Muscle of leg (tissue), 11 donors: Measurements from ENCODE around the gene GLE1. TPM values are rescaled to one million over a fixed set of nuclear protein-coding genes. Genes with fewer than 3 reads are reported as not detected.

Source experiments
- DNase-seq: peaks from one replicate; pipeline ENCODE4 v3.0.0; 2013
- H3K27ac ChIP-seq: one replicate; pipeline ENCODE4 v1.5.1; 2013; ENCODE audit warnings: mild to moderate bottlenecking, low read length, control low read depth
- H3K27me3 ChIP-seq: one replicate; pipeline ENCODE4 v1.6.1; 2013; ENCODE audit warnings: low read length; ENCODE audit not compliant: control insufficient read depth, insufficient read depth
- H3K36me3 ChIP-seq: one replicate; pipeline ENCODE4 v1.6.1; 2013; ENCODE audit warnings: low read length; ENCODE audit not compliant: control insufficient read depth, insufficient read depth
- H3K4me1 ChIP-seq: one replicate; pipeline ENCODE4 v1.6.1; 2013; ENCODE audit warnings: low read length; ENCODE audit not compliant: control insufficient read depth, insufficient read depth
- H3K4me3 ChIP-seq: one replicate; pipeline ENCODE4 v1.5.1; 2013; ENCODE audit warnings: low read length, control low read depth
- H3K9me3 ChIP-seq: replicated peaks from 2 replicates; pipeline ENCODE4 v1.6.1; 2013; ENCODE audit warnings: low read depth, low read length; ENCODE audit not compliant: control insufficient read depth
- WGBS: methylation state at CpG from one replicate; pipeline ENCODE4 v1.1.5; 2013; ENCODE audit warnings: missing lambda C conversion rate; ENCODE audit not compliant: insufficient coverage; 5-methylcytosine and 5-hydroxymethylcytosine counted together
- polyA plus RNA-seq, 8 donors: library from polyadenylated mRNA; unstranded; fragments of 120-200 nt; gene quantifications; one replicate each; pipeline versions ENCODE4 v1.2.1 to v1.2.3, GENCODE V29; 2013; ENCODE audit warnings: inconsistent platforms in 1 of 8, low replicate concordance in 1 of 8; ENCODE audit not compliant: insufficient read length in 8 of 8, insufficient read depth in 1 of 8
- total RNA-seq: library from RNA; stranded (reverse); fragments of 120-200 nt; gene quantifications from one replicate; pipeline ENCODE4 v1.2.4, GENCODE V29; 2013

The GLE1 gene
- total and polyA plus RNA-seq, 9 donors: 16.9 to 20.4 (median 19.6) TPM

- 100% methylated on average over 2 of the region's 7 CpGs for WGBS
- Histone ChIP-seq H3K9me3 (no peaks in the 10 kb centered on the region), H3K27ac (no peak overlapping the region), H3K4me3 (no peak overlapping the region), H3K27me3 (no peaks in the 10 kb centered on the region), H3K4me1 (no peaks in the 10 kb centered on the region), H3K36me3 (peaks cover 41% of the 10 kb centered on the region)
- no peak for DNase-seq
Measured at GRCh38 chr9:128475867-128476266, 28.7 kb upstream of the GLE1 start.

- H3K4me3 ChIP-seq: no peak overlapping the region
- H3K9me3 ChIP-seq: no peaks in the 10 kb centered on the region
- WGBS: 100% methylated on average over 1 of the region's 1 CpG
- no peak overlapping the region for H3K27ac ChIP-seq
- no peaks in the 10 kb centered on the region for H3K4me1 ChIP-seq
- H3K36me3 ChIP-seq: peaks cover 44% of the 10 kb centered on the region
- no peak for DNase-seq
- no peaks in the 10 kb centered on the region for H3K27me3 ChIP-seq
Measured at GRCh38 chr9:128479262-128479661, 25.3 kb upstream of the GLE1 start.

GRCh38 chr9:128481561-128481960 is 23.0 kb upstream of the GLE1 start:
- 100% methylated on average over 8 of the region's 10 CpGs for WGBS
- H3K27me3 ChIP-seq: no peaks in the 10 kb centered on the region
- no peak for DNase-seq
- H3K4me3 ChIP-seq: no peak overlapping the region
- no peak overlapping the region for H3K27ac ChIP-seq
- no peaks in the 10 kb centered on the region for H3K4me1 ChIP-seq
- no peaks in the 10 kb centered on the region for H3K9me3 ChIP-seq
- peaks cover 67% of the 10 kb centered on the region for H3K36me3 ChIP-seq

GRCh38 chr9:128482186-128482585 is 22.3 kb upstream of the GLE1 start:
- DNase-seq: no peak
- H3K4me1 ChIP-seq: no peaks in the 10 kb centered on the region
- no peak overlapping the region for H3K4me3 ChIP-seq
- H3K27me3 ChIP-seq: no peaks in the 10 kb centered on the region
- no peak overlapping the region for H3K27ac ChIP-seq
- no peaks in the 10 kb centered on the region for H3K9me3 ChIP-seq
- H3K36me3 ChIP-seq: peaks cover 73% of the 10 kb centered on the region
- WGBS: no CpG with 5 or more reads among the region's 7 CpGs

- Histone ChIP-seq H3K9me3 (no peaks in the 10 kb centered on the region), H3K4me3 (no peak overlapping the region), H3K27me3 (no peaks in the 10 kb centered on the region), H3K36me3 (peaks cover 77% of the 10 kb centered on the region), H3K4me1 (no peaks in the 10 kb centered on the region), H3K27ac (no peak overlapping the region)
- WGBS: 95% methylated on average over 17 of the region's 17 CpGs
- no peak for DNase-seq
Measured at GRCh38 chr9:128484686-128485413, 19.7 kb upstream of the GLE1 start.

GRCh38 chr9:128485414-128485855 is 19.1 kb upstream of the GLE1 start:
- Histone ChIP-seq H3K27ac (no peak overlapping the region), H3K36me3 (peaks cover 79% of the 10 kb centered on the region), H3K4me3 (no peak overlapping the region), H3K27me3 (no peaks in the 10 kb centered on the region), H3K4me1 (no peaks in the 10 kb centered on the region), H3K9me3 (no peaks in the 10 kb centered on the region)
- DNase-seq: no peak
- 59% methylated on average over 6 of the region's 7 CpGs for WGBS

GRCh38 chr9:128486201-128486600 is 18.3 kb upstream of the GLE1 start:
- no peak overlapping the region for H3K4me3 ChIP-seq
- no peaks in the 10 kb centered on the region for H3K27me3 ChIP-seq
- no peak overlapping the region for H3K27ac ChIP-seq
- peaks cover 76% of the 10 kb centered on the region for H3K36me3 ChIP-seq
- no peak for DNase-seq
- H3K4me1 ChIP-seq: no peaks in the 10 kb centered on the region
- H3K9me3 ChIP-seq: no peaks in the 10 kb centered on the region

- H3K4me3 ChIP-seq: no peak overlapping the region
- peaks cover 20% of the 10 kb centered on the region for H3K4me1 ChIP-seq
- WGBS: no CpG with 5 or more reads among the region's 2 CpGs
- H3K9me3 ChIP-seq: no peaks in the 10 kb centered on the region
- no peak for DNase-seq
- H3K27me3 ChIP-seq: no peaks in the 10 kb centered on the region
- H3K36me3 ChIP-seq: peaks cover 60% of the 10 kb centered on the region
- no peak overlapping the region for H3K27ac ChIP-seq
Measured at GRCh38 chr9:128493424-128493823, 11.1 kb upstream of the GLE1 start.

GRCh38 chr9:128494108-128494745 is 10.3 kb upstream of the GLE1 start:
- Histone ChIP-seq H3K4me3 (no peak overlapping the region), H3K36me3 (peaks cover 61% of the 10 kb centered on the region), H3K27me3 (no peaks in the 10 kb centered on the region), H3K4me1 (peaks cover 20% of the 10 kb centered on the region), H3K27ac (peak overlapping the region; percentile 57), H3K9me3 (no peaks in the 10 kb centered on the region)
- 22% methylated on average over 9 of the region's 13 CpGs for WGBS
- peak; percentile 72 for DNase-seq

GRCh38 chr9:128494746-128495129 is 9.8 kb upstream of the GLE1 start:
- Histone ChIP-seq H3K4me1 (peaks cover 20% of the 10 kb centered on the region), H3K36me3 (peaks cover 63% of the 10 kb centered on the region), H3K9me3 (no peaks in the 10 kb centered on the region), H3K27ac (peak overlapping the region; percentile 57), H3K4me3 (no peak overlapping the region), H3K27me3 (no peaks in the 10 kb centered on the region)
- DNase-seq: peak; percentile 31
- 31% methylated on average over 5 of the region's 5 CpGs for WGBS
